Stimulated activated CD4-positive, alpha-beta T cell treated with anti-CD3 and anti-CD28 coated beads, Interleukin-1b, Interleukin-23, amount 100 ng/mL, for 4 hours (primary cell): ENCODE results near the gene SPOCK2.

Experiments
- DNase-seq, 2 donors: peaks; one replicate each; pipeline ENCODE4 v3.0.0-alpha.2; 2020; ENCODE audit warnings: low read depth in 2 of 2

The SPOCK2 gene

GRCh38 chr10:72073708-72074573 lies 14.4 kb downstream of the SPOCK2 start:
- DNase-seq = no peak

- DNase-seq = no peak
Measured at GRCh38 chr10:72072639-72073038, 15.7 kb downstream of the SPOCK2 start.

- DNase-seq = no peak
Measured at GRCh38 chr10:72072046-72072445, 16.3 kb downstream of the SPOCK2 start.

GRCh38 chr10:72069751-72070526 lies 18.4 kb downstream of the SPOCK2 start:
- DNase-seq = no peak

GRCh38 chr10:72068901-72069446 lies 19.4 kb downstream of the SPOCK2 start:
- DNase-seq = no peak

- no peak for DNase-seq
Measured at GRCh38 chr10:72068126-72068765, 20.1 kb downstream of the SPOCK2 start.

- no peak for DNase-seq
Measured at GRCh38 chr10:72067463-72068125, 20.8 kb downstream of the SPOCK2 start.

GRCh38 chr10:72066318-72067284 lies 21.8 kb downstream of the SPOCK2 start:
- DNase-seq = no peak

- DNase-seq = no peak
Measured at GRCh38 chr10:72065439-72066025, 22.8 kb downstream of the SPOCK2 start.

- no peak for DNase-seq
Measured at GRCh38 chr10:72063703-72064391, 24.5 kb downstream of the SPOCK2 start.

- no peak for DNase-seq
Measured at GRCh38 chr10:72062832-72063702, 25.3 kb downstream of the SPOCK2 start.

- DNase-seq = no peak
Measured at GRCh38 chr10:72062382-72062781, 26.0 kb downstream of the SPOCK2 start.

GRCh38 chr10:72061930-72062329 lies 26.4 kb downstream of the SPOCK2 start:
- no peak for DNase-seq

GRCh38 chr10:72061491-72061890 lies 26.9 kb downstream of the SPOCK2 start:
- no peak for DNase-seq

GRCh38 chr10:72059843-72060822 lies 28.2 kb downstream of the SPOCK2 start:
- no peak for DNase-seq

- peak in 1 of 2 donors; percentile 49 for DNase-seq
Measured at GRCh38 chr10:72058989-72059842, 29.1 kb downstream of the SPOCK2 start.
